ENCODE measurements around the gene MICAL3. TPM values are rescaled to one million over a fixed set of nuclear protein-coding genes. Genes with fewer than 3 reads are reported as not detected.

The MICAL3 gene
- polyA plus RNA-seq, 12 donors: 25.7 to 58.7 (median 41.3) TPM; not detected in 1

GRCh38 chr22:17972385-17973191 is 51.8 kb downstream of the MICAL3 start:
- DNase-seq: no peak

GRCh38 chr22:17971711-17972110 is 52.6 kb downstream of the MICAL3 start:
- DNase-seq: no peak

- DNase-seq: no peak
Observed at GRCh38 chr22:17970201-17970708, 54.1 kb downstream of the MICAL3 start.

- DNase-seq: no peak
Observed at GRCh38 chr22:17969701-17970113, 54.7 kb downstream of the MICAL3 start.

- DNase-seq: no peak
Observed at GRCh38 chr22:17968126-17968525, 56.2 kb downstream of the MICAL3 start.

- DNase-seq: no peak
Observed at GRCh38 chr22:17966403-17966717, 58.0 kb downstream of the MICAL3 start.

GRCh38 chr22:17965538-17966402 is 58.6 kb downstream of the MICAL3 start:
- DNase-seq: no peak

- DNase-seq: no peak
Observed at GRCh38 chr22:17964643-17965042, 59.7 kb downstream of the MICAL3 start.

GRCh38 chr22:17964156-17964555 is 60.2 kb downstream of the MICAL3 start:
- no peak for DNase-seq

- DNase-seq: no peak
Observed at GRCh38 chr22:17963015-17963414, 61.3 kb downstream of the MICAL3 start.

- DNase-seq: no peak
Observed at GRCh38 chr22:17962168-17962567, 62.2 kb downstream of the MICAL3 start.

- no peak for DNase-seq
Observed at GRCh38 chr22:17961446-17961729, 63.0 kb downstream of the MICAL3 start.

- DNase-seq: no peak
Observed at GRCh38 chr22:17960695-17961445, 63.5 kb downstream of the MICAL3 start.

GRCh38 chr22:17960011-17960410 is 64.3 kb downstream of the MICAL3 start:
- DNase-seq: no peak

- DNase-seq: no peak
Observed at GRCh38 chr22:17958166-17958565, 66.2 kb downstream of the MICAL3 start.

- no peak for DNase-seq
Observed at GRCh38 chr22:17957693-17958092, 66.7 kb downstream of the MICAL3 start.

- DNase-seq: no peak
Observed at GRCh38 chr22:17957204-17957603, 67.2 kb downstream of the MICAL3 start.

- DNase-seq: no peak
Observed at GRCh38 chr22:17956630-17957029, 67.7 kb downstream of the MICAL3 start.

- no peak for DNase-seq
Observed at GRCh38 chr22:17955590-17956379, 68.6 kb downstream of the MICAL3 start.

- DNase-seq: no peak
Observed at GRCh38 chr22:17954860-17955587, 69.3 kb downstream of the MICAL3 start.
